CD4-positive, alpha-beta T cell treated with Interferon alpha-2 for 1 hour (primary cell): ENCODE data around the gene PBX4.

Experiments
- DNase-seq, 2 donors: peaks; one replicate each; pipeline ENCODE4 v3.0.0-alpha.2; 2020 to 2022

The PBX4 gene

GRCh38 chr19:19647037-19647835 is 28.7 kb upstream of the PBX4 start:
- DNase-seq = no peak

DNA sequence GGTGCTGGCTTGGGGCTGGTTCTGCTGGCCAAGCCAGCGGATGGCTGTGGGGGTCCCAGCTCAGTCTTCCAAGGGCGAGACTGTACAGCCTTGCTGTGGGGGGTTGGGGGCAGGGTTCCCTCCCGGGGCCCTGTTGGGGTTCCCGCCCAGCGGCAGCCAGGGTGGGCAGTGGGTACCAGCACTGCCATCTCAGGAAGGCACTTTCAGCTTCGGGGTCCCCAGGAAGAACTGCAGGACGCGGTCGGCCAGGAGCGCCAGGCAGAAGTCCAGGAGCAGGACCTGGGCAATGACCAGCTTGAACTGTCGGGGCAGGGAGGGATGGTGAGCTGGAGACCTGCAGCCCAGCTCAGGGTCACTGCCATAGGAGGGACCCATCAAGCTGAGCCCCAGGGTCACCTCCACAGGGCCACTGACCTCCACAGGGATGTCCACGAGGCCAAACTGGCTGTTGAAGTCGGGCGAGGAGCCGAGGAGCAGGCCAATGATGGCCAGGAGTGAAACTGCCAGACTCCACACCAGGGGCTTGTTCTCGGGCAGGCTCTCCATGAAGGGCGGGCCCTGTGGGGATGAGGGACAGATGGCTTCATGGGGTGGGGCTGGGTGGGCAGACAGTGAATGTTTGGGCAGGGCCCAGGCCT is 26.9 kb upstream of the PBX4 start:
- DNase-seq = no peak

GRCh38 chr19:19644054-19644388 is 25.5 kb upstream of the PBX4 start:
- DNase-seq = no peak

DNA sequence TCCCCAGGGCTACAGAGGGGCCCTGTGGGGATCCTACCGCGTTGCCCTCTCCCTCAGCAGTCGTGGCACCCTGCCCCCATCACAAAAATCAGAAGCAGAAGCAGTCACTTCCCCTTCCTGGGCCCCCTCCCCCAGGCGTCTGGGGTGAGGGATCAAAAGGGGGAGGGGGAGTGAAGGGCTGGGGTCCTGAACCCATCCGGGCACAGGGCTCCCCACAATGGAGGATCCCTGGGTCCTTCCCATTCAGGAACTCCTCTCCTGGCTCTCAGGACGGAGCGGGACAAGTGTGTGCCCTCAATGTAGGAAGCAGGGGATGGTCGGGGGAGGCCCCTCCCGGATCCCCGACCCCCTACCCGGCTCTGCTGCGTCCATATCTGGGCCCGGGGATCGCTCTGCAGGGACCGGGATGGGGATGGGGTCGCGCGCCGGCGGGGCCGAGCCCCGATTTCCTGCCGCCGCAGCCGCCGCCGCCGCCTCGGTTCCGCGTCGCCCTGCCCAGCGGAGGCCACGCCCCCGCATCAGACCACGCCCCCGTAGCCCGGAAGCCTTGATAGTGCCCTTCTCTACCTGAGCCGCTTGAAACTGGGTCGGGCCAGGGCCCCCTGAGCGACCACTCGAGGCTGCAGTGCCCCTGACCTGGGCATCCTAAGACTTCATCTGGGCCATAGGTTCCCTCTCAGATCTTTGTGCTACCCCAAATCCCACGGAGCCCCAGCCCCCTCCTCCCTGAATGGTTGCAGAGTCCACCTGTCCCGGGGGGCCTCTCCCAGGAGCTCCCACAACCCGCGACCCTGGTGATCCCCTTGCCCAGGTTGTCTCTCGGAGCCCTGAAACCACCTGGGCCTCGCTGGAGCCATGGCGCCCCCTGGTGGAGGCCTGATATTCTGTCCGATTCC is 24.9 kb upstream of the PBX4 start, which contains the start of gene GMIP:
Gene GMIP, minus strand, starts transcription at position 500 of the 896 bp plus-strand sequence. Its CDS starts 128 bp downstream, at position 372.
- DNase-seq = peak; percentile 85 to 91

GRCh38 chr19:19642506-19643157 is 24.1 kb upstream of the PBX4 start:
- DNase-seq = peak; percentile 42 to 70

DNA sequence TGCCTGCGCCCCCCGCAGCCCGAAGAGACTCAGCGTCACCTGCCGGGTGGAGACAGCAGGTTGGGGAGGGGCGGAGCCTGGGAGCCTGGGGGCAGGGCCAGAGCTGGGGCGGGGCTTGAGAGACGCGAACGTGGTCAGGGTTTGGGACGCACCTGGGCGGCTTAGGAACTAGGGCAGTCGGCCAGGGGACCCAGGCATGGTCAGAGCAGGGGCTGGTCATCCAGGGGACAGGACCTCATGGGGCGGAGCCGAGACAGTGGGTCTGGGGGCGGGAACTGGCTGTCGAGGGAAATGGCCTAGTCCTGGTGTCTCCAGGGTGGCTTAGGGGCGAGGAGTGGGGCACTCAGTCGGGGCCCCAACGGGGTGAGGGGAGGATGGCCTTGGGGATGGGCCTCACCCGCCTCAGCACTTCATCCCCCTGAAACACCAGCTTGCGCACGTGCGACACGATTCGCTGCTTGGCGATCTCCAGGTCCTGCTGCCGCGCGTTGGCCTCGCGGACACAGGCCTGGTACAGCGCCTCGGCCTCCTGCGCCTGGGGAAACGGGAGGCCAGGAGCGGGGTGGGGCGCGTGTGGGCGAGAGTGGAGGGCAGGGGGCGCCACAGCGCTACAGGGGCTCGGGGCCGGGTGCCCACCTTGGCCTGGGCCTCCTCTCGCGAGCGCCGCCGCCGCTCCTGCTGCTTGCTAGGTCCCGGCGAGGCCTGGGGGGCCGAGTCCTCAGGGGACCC is 19.2 kb upstream of the PBX4 start:
- DNase-seq = no peak

DNA sequence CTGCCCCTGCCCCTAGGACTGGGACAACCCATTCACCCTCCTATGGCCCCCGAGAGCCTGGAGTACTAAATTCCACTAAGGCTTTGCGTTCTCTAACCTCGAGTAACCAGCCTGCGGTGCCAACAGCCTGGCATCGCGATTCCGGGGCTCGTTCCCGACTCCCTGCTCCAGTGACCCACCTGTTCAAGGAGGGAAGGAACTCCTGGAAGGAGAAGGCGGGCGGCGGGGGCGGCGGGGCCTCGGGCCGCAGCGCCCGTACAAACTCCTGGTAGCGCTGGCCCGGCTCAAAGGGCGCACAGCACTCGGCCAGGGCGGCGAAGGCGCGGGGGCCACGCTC is 18.7 kb upstream of the PBX4 start:
- DNase-seq = no peak

- no peak for DNase-seq
Observed at GRCh38 chr19:19636573-19637185, 18.2 kb upstream of the PBX4 start.

- DNase-seq = no peak
Observed at GRCh38 chr19:19635313-19635702, 16.8 kb upstream of the PBX4 start.

- DNase-seq = no peak
Observed at GRCh38 chr19:19634516-19635312, 16.2 kb upstream of the PBX4 start.

GRCh38 chr19:19633711-19634515 is 15.4 kb upstream of the PBX4 start:
- DNase-seq = no peak

DNA sequence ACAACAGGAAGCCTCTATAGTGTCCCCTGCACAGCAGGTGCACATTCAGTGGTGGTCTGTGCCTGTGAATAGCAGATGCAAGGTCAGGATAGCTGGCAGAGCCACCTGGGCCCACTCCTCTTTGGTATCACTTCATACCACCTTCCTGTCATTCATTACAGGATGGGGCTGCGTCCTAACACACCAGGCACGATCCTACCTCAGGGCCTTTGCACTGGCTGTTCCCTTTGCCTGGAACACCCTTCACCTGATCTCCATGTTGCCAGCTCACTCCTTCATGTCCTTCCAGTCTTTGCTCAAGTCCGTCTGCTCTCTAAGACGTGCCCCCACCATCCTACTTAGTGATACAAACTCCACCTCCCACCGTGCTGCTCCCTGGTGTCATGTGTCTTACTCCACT is 14.2 kb upstream of the PBX4 start:
- DNase-seq = no peak

GRCh38 chr19:19631346-19631745 is 12.9 kb upstream of the PBX4 start:
- DNase-seq = no peak

- no peak for DNase-seq
Observed at GRCh38 chr19:19630426-19630825, 11.9 kb upstream of the PBX4 start.

DNA sequence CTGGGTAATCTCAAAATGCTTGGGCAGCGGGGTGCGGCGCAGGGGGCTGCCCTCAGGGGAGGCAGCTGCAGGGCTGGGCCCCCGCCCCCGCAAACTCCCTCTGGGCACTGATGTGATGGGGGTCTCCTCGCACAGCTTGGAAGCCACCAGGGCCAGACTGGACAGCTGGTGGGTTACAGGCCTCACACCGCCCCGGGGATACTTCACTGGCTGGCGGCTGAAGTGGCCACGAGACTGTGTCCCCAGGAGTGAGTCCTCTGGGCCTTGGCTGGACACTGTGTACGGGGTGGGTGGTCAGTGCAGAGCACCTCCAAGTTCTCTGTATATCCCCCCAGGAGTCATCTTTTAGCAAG is 11.6 kb upstream of the PBX4 start:
- DNase-seq = no peak

GRCh38 chr19:19628501-19629134 is 10.1 kb upstream of the PBX4 start:
- peak; percentile 29 to 36 for DNase-seq

DNA sequence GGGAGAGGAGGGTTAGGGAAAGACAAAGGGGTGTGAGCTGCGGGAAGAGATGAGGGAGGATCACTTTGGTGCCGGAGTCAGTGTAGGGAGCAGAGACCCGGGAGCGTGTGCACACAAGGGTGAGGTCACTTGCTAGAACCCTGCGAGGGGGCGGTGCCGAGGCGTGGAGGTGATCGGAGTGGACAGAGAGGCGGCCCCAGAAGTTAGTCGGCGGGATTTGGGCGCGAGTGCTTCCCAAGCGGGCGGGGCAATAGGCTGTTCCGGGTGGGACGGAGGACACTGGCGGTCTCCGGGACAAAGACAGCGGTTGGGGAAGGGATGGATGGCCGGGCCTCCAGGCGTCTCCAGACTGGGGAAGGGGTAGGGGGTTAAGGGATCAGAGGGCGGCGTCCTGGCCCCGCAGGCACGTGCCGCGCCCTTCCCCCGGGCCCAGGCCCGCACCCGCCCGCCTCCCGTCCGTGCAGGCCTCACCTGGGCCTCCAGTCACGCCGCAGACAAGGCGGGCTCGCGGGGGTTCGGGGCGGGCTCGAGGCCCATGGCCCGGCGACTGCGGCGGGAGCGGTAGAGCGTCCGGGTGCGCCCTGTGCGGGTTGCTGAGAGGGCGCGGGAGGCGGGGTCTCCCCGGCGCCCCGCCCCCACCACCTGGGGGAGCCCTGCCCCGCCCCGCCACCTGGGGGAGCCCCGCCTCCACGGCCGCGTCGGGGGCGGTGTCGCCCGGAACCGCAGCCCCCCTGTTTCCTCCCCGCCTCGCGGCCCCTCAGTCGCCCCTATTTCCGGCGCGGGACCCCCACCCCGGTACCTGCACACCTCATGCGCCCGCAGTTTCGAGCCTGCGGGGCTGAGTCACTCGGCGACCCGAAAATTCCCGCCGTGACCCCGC is 9.4 kb upstream of the PBX4 start, which contains the start of gene LPAR2:
Gene LPAR2, minus strand, starts transcription at position 600 of the 880 bp plus-strand sequence. CDS start 945 bp downstream, outside the sequence.
- DNase-seq = peak; percentile 73 to 87
